Keratinocyte (primary cell): Measurements from ENCODE around the gene TTF1. TPM values are rescaled to one million over a fixed set of nuclear protein-coding genes. Genes with fewer than 3 reads are reported as not detected.

Experiments used
- DNase-seq: peaks from one replicate; pipeline ENCODE4 v3.0.0-alpha.2; 2011; ENCODE audit warnings: low read depth, missing footprints, low spot score
- FAIRE-seq: peaks from 2 replicates; lab custom pipeline; 2011; peaks lifted over from hg19 to GRCh38; lab: Jason Lieb, UNC
- H2AFZ ChIP-seq: 2 replicates; pipeline ENCODE4 v1.6.0; 2012; ENCODE audit warnings: low read length, control low read depth, inconsistent platforms; ENCODE audit not compliant: control insufficient read depth
- H3K27ac ChIP-seq: 2 replicates; pipeline ENCODE4 v1.5.1; 2011; ENCODE audit warnings: low read length; ENCODE audit not compliant: control insufficient read depth, insufficient read depth
- H3K27me3 ChIP-seq: 3 replicates; pipeline ENCODE4 v1.6.0; 2011; ENCODE audit warnings: low read length; ENCODE audit not compliant: control insufficient read depth, insufficient read depth; ENCODE audit errors: extremely low read depth
- H3K36me3 ChIP-seq, 2 experiments: 2 replicates in 1 of 2; 3 replicates in 1 of 2; pipeline ENCODE4 v1.5.1; 2011; ENCODE audit warnings: low read length in 2 of 2, mild to moderate bottlenecking in 1 of 2; ENCODE audit not compliant: control insufficient read depth in 2 of 2, insufficient read depth in 2 of 2; ENCODE audit errors: extremely low read depth in 1 of 2
- H3K4me1 ChIP-seq: 3 replicates; pipeline ENCODE4 v1.5.1; 2011; ENCODE audit warnings: low read length; ENCODE audit not compliant: control insufficient read depth, insufficient read depth; ENCODE audit errors: extremely low read depth
- H3K4me2 ChIP-seq: 3 replicates; pipeline ENCODE4 v1.6.0; 2011; ENCODE audit warnings: low read depth, low read length; ENCODE audit not compliant: control insufficient read depth, insufficient read depth; ENCODE audit errors: extremely low read depth
- H3K4me3 ChIP-seq, 3 experiments: fragments of 200-600 bp in 1 of 3; sonication (generic) in 1 of 3; 2 replicates in 2 of 3; 3 replicates in 1 of 3; pipeline ENCODE4 v1.5.1; 2011 to 2016; ENCODE audit warnings: low read length in 3 of 3, mild to moderate bottlenecking in 3 of 3, control low read depth in 2 of 3, inconsistent platforms in 1 of 3, low read depth in 1 of 3, mixed read lengths in 1 of 3, mixed run types in 1 of 3, moderate library complexity in 1 of 3; ENCODE audit not compliant: control insufficient read depth in 2 of 3, insufficient read depth in 2 of 3; ENCODE audit errors: extremely low read depth in 1 of 3
- H3K79me2 ChIP-seq: 2 replicates; pipeline ENCODE4 v1.6.0; 2012; ENCODE audit warnings: low read length; ENCODE audit not compliant: control insufficient read depth, insufficient read depth
- H3K9ac ChIP-seq: 3 replicates; pipeline ENCODE4 v1.6.0; 2011; ENCODE audit warnings: low read length; ENCODE audit not compliant: control insufficient read depth, insufficient read depth; ENCODE audit errors: extremely low read depth
- H3K9me1 ChIP-seq: 3 replicates; pipeline ENCODE4 v1.6.0; 2011; ENCODE audit warnings: low read length; ENCODE audit not compliant: control insufficient read depth, insufficient read depth; ENCODE audit errors: extremely low read depth
- H3K9me3 ChIP-seq: 2 replicates; pipeline ENCODE4 v1.5.1; 2012; ENCODE audit warnings: low read depth, low read length; ENCODE audit not compliant: control insufficient read depth
- H4K20me1 ChIP-seq: 3 replicates; pipeline ENCODE4 v1.6.0; 2011; ENCODE audit warnings: low read length; ENCODE audit not compliant: control insufficient read depth, insufficient read depth; ENCODE audit errors: extremely low read depth
- CTCF ChIP-seq, 3 experiments: IDR thresholded peaks in 1 of 3; conservative IDR thresholded peaks in 1 of 3; optimal IDR thresholded peaks in 1 of 3; 2 replicates in 2 of 3; 3 replicates in 1 of 3; pipeline versions ENCODE3 to v1.5.1; 2011; ENCODE audit warnings: low read length in 3 of 3, mild to moderate bottlenecking in 3 of 3, moderate library complexity in 2 of 3, control low read depth in 1 of 3, inconsistent platforms in 1 of 3; ENCODE audit not compliant: insufficient read depth in 2 of 3; ENCODE audit errors: extremely low read depth in 1 of 3
- EZH2 ChIP-seq: IDR thresholded peaks from one replicate; pipeline ENCODE4 v1.6.1; 2012; ENCODE audit warnings: inconsistent platforms, mild to moderate bottlenecking, low read length, moderate library complexity
- dilution Hi-C: fragments of 300-500 bp; cut with MboI; formaldehyde crosslinking; loops from one replicate; pipeline ENCODE4 v1.7.0; 2020; ENCODE audit warnings: low sequenced_read_pairs; ENCODE audit not compliant: extremely low pct_ligation_motif_present
- polyA plus RNA-seq, 5 experiments: library from polyadenylated mRNA; depleted of rRNA in 3 of 5; stranded (reverse) in 3 of 5; stranded (forward) in 1 of 5; unstranded in 1 of 5; fragments of >200 nt; gene quantifications; 1 replicate in 1 of 5; 2 replicates in 3 of 5; 3 replicates in 1 of 5; pipeline versions ENCODE4 v1.2.1 to v1.2.3, GENCODE V29; 2011 to 2012; ENCODE audit warnings: missing spikeins in 2 of 5, low read depth in 1 of 5, low replicate concordance in 1 of 5

TTF1 gene
- polyA plus RNA-seq, 1 donor (not counting 4 experiments of a cell fraction or from before 2014, with no cell fraction given), result 7.2 TPM

- no peaks in the 10 kb centered on the region for H3K9me1 ChIP-seq
- H3K36me3 ChIP-seq, result peaks cover 8 to 11% of the 10 kb centered on the region in 2 experiments
- no peak for FAIRE-seq
- dilution Hi-C loops, result no loop called here
- H3K27me3 ChIP-seq, result no peaks in the 10 kb centered on the region
- no peak overlapping the region for H3K9ac ChIP-seq
- H4K20me1 ChIP-seq, result no peaks in the 10 kb centered on the region
- H3K4me3 ChIP-seq, result no peak overlapping the region
- no peak overlapping the region for H3K4me2 ChIP-seq
- no peaks in the 10 kb centered on the region for H3K4me1 ChIP-seq
- TF ChIP-seq EZH2 (no peak), CTCF (optimal IDR thresholded peaks at IDR 0.05 in 1 of 3, IDR thresholded peaks at IDR 0.05 in 1 of 3, conservative IDR thresholded peaks at IDR 0.05 in 1 of 3; ENCODE audit: extremely low read depth in 1 of 3, insufficient read depth in 2 of 3, low read length in 3 of 3) (no peak)
- H2AFZ ChIP-seq, result peak overlapping the region; percentile 60
- no peak overlapping the region for H3K27ac ChIP-seq
- no peaks in the 10 kb centered on the region for H3K79me2 ChIP-seq
- no peak for DNase-seq
- H3K9me3 ChIP-seq, result no peaks in the 10 kb centered on the region
Measured at GRCh38 chr9:132372177-132373095, 34.2 kb downstream of the TTF1 start.

GRCh38 chr9:132370592-132370991, 36.0 kb downstream of the TTF1 start:
- TF ChIP-seq CTCF (optimal IDR thresholded peaks at IDR 0.05 in 1 of 3, IDR thresholded peaks at IDR 0.05 in 1 of 3, conservative IDR thresholded peaks at IDR 0.05 in 1 of 3; ENCODE audit: extremely low read depth in 1 of 3, insufficient read depth in 2 of 3, low read length in 3 of 3) (no peak), EZH2 (no peak)
- no peak overlapping the region for H3K9ac ChIP-seq
- no peaks in the 10 kb centered on the region for H4K20me1 ChIP-seq
- no peak for DNase-seq
- no peaks in the 10 kb centered on the region for H3K4me1 ChIP-seq
- H3K4me2 ChIP-seq, result no peak overlapping the region
- dilution Hi-C loops, result no loop called here
- no peaks in the 10 kb centered on the region for H3K9me1 ChIP-seq
- FAIRE-seq, result no peak
- no peak overlapping the region for H2AFZ ChIP-seq
- no peaks in the 10 kb centered on the region for H3K36me3 ChIP-seq
- no peaks in the 10 kb centered on the region for H3K9me3 ChIP-seq
- no peaks in the 10 kb centered on the region for H3K27me3 ChIP-seq
- no peak overlapping the region for H3K27ac ChIP-seq
- H3K79me2 ChIP-seq, result no peaks in the 10 kb centered on the region
- H3K4me3 ChIP-seq, result no peak overlapping the region
